Measurements from ENCODE around the gene UBE2QL1. TPM values are rescaled to one million over a fixed set of nuclear protein-coding genes. Genes with fewer than 3 reads are reported as not detected.

The UBE2QL1 gene
- total and polyA plus RNA-seq, 5 experiments from 2014 or later = not detected

DNA sequence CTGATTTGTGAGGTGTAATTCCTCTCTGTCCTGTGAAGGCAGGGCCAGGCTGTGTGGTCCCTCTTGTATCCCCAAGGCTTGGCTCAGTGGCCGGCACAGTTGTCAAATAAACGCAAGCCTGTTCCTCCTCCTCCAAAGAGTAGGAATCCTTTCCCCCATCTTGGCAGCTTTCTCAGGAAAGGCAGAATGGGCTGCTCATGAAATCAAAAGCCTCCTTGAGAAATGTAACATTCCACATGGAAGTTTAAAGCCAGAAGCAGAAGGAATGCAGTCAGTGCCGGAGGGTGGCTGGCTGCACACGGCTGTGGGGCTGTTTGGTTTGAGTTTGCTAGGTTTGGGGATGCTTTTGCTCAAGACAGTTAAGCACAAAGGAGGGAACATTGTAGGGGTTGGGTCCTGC is 35.8 kb upstream of the UBE2QL1 start:
- Mint-ChIP-seq H3K27me3 (peaks cover 3 to 16% (median 11%) of the 10 kb centered on the region in 5 donors), H3K36me3 (no peaks in the 10 kb centered on the region), H3K9me3 (no peaks in the 10 kb centered on the region), H3K4me1 (no peaks in the 10 kb centered on the region), H3K27ac (no peak overlapping the region), H3K4me3 (no peak overlapping the region)
- DNase-seq = no peak
- no peak for ATAC-seq
- POLR2A ChIA-PET = no interaction called here

DNA sequence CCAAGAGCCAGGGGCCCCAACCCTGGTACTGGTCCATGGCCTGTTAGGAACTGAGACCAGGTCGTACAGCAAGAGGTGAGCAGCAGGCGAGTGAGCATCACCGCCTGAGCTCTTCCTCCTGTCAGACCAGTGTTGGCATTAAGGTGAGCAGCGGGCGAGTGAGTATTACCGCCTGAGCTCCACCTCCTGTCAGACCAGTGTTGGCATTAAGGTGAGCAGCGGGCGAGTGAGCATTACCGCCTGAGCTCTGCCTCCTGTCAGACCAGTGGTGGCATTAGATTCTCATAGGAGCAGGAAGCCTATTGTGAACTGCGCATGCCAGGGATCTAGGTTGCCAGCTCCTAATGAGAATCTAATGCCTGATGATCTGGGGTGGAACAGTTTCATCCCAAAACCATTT is 31.0 kb upstream of the UBE2QL1 start:
- DNase-seq (no peak), ATAC-seq (no peak)
- Mint-ChIP-seq H3K36me3 (no peaks in the 10 kb centered on the region), H3K27ac (no peak overlapping the region), H3K27me3 (peaks cover 2 to 25% (median 14%) of the 10 kb centered on the region in 5 donors), H3K9me3 (no peaks in the 10 kb centered on the region), H3K4me3 (no peak overlapping the region), H3K4me1 (no peaks in the 10 kb centered on the region)
- POLR2A ChIA-PET = no interaction called here

DNA sequence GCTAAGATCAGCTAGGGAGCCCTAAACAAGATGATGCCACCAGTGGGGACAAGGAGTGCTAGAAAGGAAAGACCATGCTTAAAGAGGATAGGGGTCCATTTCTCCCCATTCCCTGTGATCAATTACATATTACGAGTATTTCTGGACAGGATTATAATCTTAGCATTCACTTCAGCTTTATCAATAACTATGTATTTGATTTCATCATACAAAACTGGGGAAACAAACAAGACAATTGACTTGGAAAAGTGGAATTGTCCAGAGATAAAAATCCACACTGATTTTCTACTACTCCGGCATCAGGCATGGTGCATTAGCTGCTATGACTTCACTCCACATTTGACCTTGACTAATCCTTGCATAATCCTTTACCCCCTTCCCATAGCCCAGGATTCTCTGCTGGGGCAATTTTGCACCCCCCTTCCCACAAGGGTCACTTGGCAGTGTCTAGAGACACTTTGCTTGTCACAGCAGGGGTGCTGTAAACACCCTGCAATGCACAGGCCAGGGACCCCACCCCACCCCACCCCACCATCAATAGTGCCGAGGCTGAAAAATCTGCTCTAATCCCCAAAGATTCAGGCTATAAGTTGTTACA is 29.9 kb upstream of the UBE2QL1 start:
- POLR2A ChIA-PET = no interaction called here

DNA sequence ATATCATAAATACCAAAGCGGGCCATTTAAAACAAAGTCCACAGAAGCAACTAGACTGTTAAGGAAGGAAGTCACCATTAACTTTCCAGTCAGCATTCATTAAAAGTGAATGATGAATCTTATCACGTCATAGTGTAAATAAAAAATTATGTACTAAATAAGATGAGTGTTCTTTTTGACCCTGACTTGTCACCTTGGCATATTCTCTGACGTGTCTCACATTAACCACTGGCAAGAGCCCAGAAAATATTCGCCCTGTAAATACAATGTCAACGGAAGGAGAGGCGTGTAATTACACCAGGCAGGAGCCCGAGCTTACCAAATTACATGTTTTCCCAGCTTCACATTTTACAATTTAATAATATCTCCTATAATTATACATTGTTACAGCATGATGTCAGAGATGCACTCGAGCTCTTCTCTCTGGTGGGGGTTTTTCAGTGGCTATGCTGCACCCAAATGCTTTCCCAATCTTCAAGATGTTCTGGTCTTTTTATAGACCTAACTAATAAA is 29.3 kb upstream of the UBE2QL1 start:
- Mint-ChIP-seq H3K27me3 (peaks cover 2 to 25% (median 16%) of the 10 kb centered on the region in 5 donors), H3K27ac (no peak overlapping the region), H3K4me3 (no peak overlapping the region), H3K4me1 (no peaks in the 10 kb centered on the region), H3K9me3 (no peaks in the 10 kb centered on the region), H3K36me3 (no peaks in the 10 kb centered on the region)
- POLR2A ChIA-PET = no interaction called here
- ATAC-seq (no peak), DNase-seq (no peak)

More for the DNA sequence above, 29.9 kb upstream of the UBE2QL1 start:
- Mint-ChIP-seq H3K27me3 (peaks cover 2 to 25% (median 16%) of the 10 kb centered on the region in 5 donors), H3K9me3 (no peaks in the 10 kb centered on the region), H3K4me1 (no peaks in the 10 kb centered on the region), H3K27ac (no peak overlapping the region), H3K36me3 (no peaks in the 10 kb centered on the region), H3K4me3 (no peak overlapping the region)
- DNase-seq = no peak
- ATAC-seq = no peak

DNA sequence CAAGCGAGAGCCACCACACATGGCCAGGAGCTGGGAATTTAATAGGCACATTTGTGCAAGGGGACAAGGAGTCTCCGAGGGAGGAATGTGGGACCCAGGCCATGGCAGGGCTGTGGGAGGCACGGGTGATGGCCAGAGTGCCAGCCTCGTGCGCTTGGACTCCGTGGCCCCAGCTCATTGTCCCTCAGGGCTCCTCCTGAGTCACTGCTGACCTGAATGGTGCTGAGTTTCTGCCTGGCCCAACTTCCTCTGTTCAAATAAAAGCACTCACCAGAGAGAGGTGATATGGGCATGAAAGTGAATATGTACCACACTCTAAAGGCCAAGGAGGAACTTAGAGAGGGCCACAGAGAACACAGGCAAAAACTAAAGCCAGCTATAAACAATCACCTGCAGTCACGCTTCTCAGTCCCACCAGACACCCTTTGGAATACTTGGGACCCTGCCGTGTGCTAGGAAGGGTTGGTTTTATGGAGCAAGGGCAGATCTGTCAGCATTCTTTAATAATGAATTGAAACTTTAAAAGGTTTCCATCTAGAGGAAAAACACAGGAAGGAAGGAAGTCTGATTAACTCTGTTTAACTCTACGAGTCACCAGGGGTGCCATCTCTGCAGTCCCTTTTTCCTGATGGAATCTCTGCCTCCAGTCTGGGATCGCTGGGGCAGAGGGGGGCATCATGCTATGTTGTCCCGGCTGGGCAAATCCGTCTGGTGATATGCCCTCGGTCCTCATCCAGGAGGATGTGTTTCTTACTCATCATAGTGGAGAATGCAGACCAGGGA is 25.1 kb upstream of the UBE2QL1 start:
- POLR2A ChIA-PET = no interaction called here
- no peaks in the 10 kb centered on the region for H3K9me3 Mint-ChIP-seq
- H3K36me3 Mint-ChIP-seq = no peaks in the 10 kb centered on the region
- H3K4me3 Mint-ChIP-seq = no peak overlapping the region
- peaks cover 8 to 34% (median 22%) of the 10 kb centered on the region in 5 donors for H3K27me3 Mint-ChIP-seq
- no peak for DNase-seq
- no peak for ATAC-seq
- H3K4me1 Mint-ChIP-seq = no peaks in the 10 kb centered on the region
- H3K27ac Mint-ChIP-seq = no peak overlapping the region

DNA sequence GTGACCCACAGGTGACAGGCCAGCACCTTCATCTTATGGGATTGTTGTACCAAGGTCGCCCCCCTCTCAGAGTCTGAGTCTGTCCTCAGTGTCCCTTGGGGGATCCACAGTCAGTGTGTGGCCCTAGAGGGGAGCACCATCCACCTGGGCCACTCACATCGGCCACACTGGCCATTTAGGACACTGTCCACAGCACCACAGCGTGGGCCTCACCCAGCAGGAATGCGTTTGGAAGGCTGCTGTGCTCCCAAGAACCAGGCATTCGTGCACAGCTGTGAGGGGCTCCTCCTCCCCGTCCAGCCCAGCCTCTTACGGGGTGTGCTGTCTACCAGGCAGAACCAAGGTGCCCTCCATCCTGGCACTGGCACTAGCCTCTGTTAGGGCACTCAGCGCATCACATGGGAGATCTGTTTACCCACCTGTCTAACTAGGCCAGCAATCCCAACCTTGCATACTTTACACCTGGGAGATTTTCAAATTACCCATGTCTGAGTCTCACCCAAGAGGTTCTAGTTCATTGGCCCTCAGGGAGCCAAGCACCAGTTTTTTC is 24.5 kb upstream of the UBE2QL1 start:
- Mint-ChIP-seq H3K4me1 (no peaks in the 10 kb centered on the region), H3K27ac (peak overlapping the region in 1 of 10 donors; percentile 89), H3K36me3 (no peaks in the 10 kb centered on the region), H3K9me3 (no peaks in the 10 kb centered on the region), H3K27me3 (peaks cover 9 to 34% (median 25%) of the 10 kb centered on the region in 5 donors), H3K4me3 (no peak overlapping the region)
- DNase-seq (no peak), ATAC-seq (no peak)
- POLR2A ChIA-PET = no interaction called here

DNA sequence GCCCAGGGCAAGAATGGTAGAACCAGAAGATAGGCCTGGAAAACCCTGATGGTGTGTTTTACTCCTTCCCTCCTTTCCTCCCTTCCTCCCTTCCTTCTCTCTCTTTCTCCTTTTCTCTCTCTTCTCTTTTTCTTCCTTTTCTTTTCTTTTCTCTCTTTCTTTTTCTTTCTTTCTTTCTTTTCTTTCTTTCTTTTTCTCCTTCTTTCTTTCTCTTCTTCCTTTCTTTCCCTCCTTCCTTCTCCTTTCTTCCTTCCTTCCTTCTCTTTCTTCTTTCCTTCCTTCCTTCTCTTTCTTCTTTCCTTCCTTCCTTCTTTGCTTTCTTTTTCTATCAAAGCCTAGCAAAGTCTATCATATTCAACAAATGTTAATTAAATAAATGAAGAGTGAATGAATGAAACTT is 24.0 kb upstream of the UBE2QL1 start:
- DNase-seq = no peak
- ATAC-seq = no peak
- Mint-ChIP-seq H3K27me3 (peaks cover 10 to 34% (median 26%) of the 10 kb centered on the region in 5 donors), H3K36me3 (no peaks in the 10 kb centered on the region), H3K27ac (no peak overlapping the region), H3K9me3 (no peaks in the 10 kb centered on the region), H3K4me1 (no peaks in the 10 kb centered on the region), H3K4me3 (no peak overlapping the region)
- POLR2A ChIA-PET = no interaction called here

DNA sequence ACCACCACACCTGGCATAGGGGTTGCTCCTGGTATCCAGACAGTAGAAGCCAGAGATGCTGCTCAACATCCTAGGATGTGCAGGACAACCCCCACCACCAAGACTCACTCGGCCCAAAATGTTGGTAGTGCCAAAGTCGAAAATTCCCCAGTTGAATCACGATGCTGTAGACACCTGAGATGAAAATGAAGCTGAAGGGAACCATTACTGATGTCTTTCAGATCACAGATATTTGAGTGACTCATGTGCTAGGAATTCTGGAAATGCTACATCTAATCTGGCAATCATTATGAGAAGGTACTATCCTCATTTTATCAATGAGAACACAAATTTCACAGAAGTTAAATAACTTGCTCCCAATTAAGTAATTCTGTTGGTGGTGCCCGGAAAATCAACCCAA is 21.0 kb upstream of the UBE2QL1 start:
- Mint-ChIP-seq H3K27me3 (peaks cover 4 to 30% (median 11%) of the 10 kb centered on the region in 5 donors), H3K27ac (no peak overlapping the region), H3K9me3 (no peaks in the 10 kb centered on the region), H3K36me3 (no peaks in the 10 kb centered on the region), H3K4me1 (no peaks in the 10 kb centered on the region), H3K4me3 (no peak overlapping the region)
- DNase-seq (no peak), ATAC-seq (no peak)
- POLR2A ChIA-PET = no interaction called here

DNA sequence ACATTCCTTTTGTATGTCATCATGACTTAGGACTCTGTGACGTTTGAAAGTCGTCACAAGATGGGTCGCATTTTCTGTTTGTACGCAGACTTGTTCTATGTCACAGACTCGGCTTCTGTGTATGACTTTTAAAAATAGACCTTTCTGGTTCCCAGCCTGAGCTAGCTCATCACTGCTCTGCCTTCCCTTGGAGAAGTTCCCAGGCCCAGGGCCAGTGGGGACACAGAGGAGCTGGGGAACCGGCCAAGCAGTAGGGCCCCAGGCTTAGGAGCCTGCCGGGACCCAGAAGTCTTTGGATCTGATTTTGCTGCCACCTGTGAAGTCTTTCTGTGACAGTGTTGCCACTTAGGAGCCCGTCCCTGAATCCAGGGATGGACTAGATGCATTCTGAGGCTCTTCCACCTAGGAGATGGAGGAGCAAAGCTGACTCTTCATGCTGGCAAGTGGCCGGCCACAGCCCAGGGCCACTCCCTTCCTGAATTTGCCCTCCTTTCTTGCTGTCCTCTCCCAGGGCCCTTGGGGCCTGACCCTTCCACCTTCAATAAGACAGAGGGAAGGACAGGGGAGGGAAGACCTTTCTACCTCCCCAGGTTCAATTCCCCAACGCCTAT is 18.1 kb upstream of the UBE2QL1 start:
- Mint-ChIP-seq H3K4me1 (peaks cover 0 to under 1% (median 0%) of the 10 kb centered on the region in 4 donors), H3K9me3 (no peaks in the 10 kb centered on the region), H3K27me3 (peaks cover 13 to 42% (median 21%) of the 10 kb centered on the region in 5 donors), H3K36me3 (no peaks in the 10 kb centered on the region), H3K4me3 (no peak overlapping the region), H3K27ac (no peak overlapping the region)
- ATAC-seq (no peak), DNase-seq (no peak)
- POLR2A ChIA-PET = no interaction called here

DNA sequence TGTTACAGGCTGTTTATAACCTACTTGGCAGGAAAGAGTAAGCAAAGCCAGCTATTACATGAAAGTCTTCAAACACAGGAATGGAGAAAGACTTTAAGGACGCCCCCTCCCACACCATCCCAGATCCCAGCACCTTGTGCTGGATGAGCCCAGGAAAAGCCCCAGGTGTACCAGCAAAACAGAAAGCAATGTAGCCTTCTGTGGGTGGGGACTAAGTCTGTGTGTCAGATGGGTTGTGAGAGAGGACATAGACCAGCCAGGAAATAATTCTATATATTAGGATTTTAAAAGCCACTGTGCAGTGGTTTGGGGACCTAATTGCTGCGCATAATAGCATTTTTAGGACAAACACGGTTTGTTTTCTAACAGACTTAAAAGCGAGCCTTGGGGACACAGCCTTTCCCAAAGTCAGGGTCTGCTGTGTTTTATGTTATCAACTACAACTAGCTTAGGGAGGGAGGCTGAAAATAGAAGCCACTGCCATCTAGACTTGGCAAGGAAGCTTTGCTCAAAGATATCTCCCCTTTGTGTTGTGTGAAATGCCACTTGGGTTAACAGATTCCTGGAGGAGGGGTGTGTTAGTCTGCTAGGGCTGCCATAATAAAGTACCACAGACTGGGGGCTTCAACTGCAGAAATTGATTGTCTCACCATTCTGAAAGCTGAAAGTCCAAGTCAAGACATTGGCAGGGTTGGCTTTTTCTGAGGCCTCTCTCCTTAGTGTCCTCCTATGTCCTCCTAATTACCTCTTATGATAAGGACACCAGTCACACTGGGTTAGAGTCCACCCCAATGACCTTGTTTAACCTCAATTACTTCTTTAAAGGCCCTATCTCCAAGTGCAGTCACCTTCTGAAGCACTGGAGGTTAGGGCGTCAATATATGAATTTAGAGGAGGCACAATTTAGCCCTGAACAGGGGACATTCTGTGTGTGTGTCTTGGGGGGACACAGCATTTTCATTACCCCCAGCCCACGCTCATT is 17.2 kb upstream of the UBE2QL1 start:
- Mint-ChIP-seq H3K27ac (no peak overlapping the region), H3K27me3 (peaks cover 13 to 42% (median 21%) of the 10 kb centered on the region in 5 donors)
- POLR2A ChIA-PET = no interaction called here

DNA sequence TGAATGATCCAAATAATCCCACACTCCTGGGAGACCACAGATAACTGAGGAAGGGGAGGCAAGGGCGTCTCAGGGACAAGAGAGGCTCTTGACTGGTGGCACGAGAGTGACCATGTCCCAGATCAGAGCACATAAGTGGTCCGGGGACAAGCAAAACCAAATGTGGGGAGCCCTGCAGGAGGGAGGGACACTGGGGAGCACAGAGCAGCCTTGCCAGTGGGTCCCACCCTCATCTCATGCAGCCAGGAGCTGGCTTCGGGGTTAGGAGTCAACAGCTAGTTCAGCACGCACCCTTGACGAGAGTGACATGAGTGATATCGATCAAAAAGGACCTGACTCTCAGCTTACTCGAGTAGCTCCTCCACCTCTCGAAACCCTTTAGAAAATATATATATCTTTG is 16.5 kb upstream of the UBE2QL1 start:
- Mint-ChIP-seq H3K9me3 (no peaks in the 10 kb centered on the region), H3K4me1 (peaks cover 0 to 2% (median 0%) of the 10 kb centered on the region in 4 donors), H3K27me3 (peaks cover 14 to 42% (median 19%) of the 10 kb centered on the region in 5 donors), H3K36me3 (no peaks in the 10 kb centered on the region), H3K27ac (no peak overlapping the region), H3K4me3 (no peak overlapping the region)
- ATAC-seq = no peak
- no peak for DNase-seq
- POLR2A ChIA-PET = no interaction called here

More for the DNA sequence above, 17.2 kb upstream of the UBE2QL1 start:
- H3K4me3 Mint-ChIP-seq = no peak overlapping the region
- no peak for ATAC-seq
- H3K9me3 Mint-ChIP-seq = no peaks in the 10 kb centered on the region
- DNase-seq = no peak
- H3K4me1 Mint-ChIP-seq = peaks cover 0 to 2% (median 0%) of the 10 kb centered on the region in 4 donors
- H3K36me3 Mint-ChIP-seq = no peaks in the 10 kb centered on the region

DNA sequence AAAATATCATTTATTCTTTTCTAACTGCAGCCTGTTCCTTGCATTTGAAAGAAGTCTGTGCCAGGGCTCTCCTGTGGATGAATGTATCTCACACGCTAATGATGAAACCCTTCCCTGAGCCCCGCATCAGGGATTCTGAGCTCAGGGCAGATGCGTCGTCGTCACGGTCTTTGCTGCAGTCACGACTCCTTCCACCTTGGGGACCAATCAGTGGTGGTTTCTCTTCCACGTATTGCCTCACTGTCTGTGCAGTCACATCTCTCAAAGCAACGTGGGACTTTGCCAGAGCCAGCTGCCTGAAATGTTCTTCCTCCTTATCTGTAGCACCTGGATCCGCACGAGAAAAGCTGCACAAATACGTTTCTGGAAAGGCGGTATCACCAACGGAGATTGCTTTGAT is 13.9 kb upstream of the UBE2QL1 start:
- no peaks in the 10 kb centered on the region for H3K36me3 Mint-ChIP-seq
- H3K4me3 Mint-ChIP-seq = no peak overlapping the region
- ATAC-seq (no peak), DNase-seq (no peak)
- no peak overlapping the region for H3K27ac Mint-ChIP-seq
- peaks cover 13 to 42% (median 22%) of the 10 kb centered on the region in 5 donors for H3K27me3 Mint-ChIP-seq
- POLR2A ChIA-PET = no interaction called here
- peaks cover 0 to 2% (median 0%) of the 10 kb centered on the region in 4 donors for H3K4me1 Mint-ChIP-seq
- peaks cover 0 to 6% (median 2%) of the 10 kb centered on the region in 9 donors for H3K9me3 Mint-ChIP-seq
